Measurements from ENCODE around the gene STX18.
"Not testable (repeated sequence)": the region's sequence is repeated elsewhere in the genome, so short reads cannot be mapped to it uniquely, and the experiment has no call there.

Gene STX18

DNA sequence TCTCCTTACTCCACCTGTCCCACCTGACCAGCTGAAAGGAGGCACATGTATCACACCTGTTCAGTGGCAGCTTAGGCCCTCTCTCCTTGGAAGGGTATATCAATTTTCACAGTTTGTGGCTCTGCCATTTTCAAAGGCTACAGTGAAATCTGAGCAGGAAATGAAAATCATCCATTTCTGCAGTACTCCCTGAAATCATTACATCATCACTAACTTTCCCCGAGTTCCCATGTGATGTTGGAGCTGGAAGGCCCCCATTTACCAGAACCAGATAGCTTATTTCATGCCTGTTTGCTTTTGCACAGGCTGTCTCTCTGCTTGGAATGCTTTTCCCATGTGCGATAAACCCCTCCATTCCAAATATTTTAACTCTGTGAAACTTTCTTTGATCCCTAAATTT is 31.0 kb upstream of the STX18 start:
- TF ChIP-seq, protein P1, sequence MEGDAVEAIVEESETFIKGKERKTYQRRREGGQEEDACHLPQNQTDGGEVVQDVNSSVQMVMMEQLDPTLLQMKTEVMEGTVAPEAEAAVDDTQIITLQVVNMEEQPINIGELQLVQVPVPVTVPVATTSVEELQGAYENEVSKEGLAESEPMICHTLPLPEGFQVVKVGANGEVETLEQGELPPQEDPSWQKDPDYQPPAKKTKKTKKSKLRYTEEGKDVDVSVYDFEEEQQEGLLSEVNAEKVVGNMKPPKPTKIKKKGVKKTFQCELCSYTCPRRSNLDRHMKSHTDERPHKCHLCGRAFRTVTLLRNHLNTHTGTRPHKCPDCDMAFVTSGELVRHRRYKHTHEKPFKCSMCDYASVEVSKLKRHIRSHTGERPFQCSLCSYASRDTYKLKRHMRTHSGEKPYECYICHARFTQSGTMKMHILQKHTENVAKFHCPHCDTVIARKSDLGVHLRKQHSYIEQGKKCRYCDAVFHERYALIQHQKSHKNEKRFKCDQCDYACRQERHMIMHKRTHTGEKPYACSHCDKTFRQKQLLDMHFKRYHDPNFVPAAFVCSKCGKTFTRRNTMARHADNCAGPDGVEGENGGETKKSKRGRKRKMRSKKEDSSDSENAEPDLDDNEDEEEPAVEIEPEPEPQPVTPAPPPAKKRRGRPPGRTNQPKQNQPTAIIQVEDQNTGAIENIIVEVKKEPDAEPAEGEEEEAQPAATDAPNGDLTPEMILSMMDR (IDR thresholded peaks at IDR 0.05; ENCODE audit: extremely low read depth, insufficient read depth, missing control alignments) = no peak
- no peak for DNase-seq (ENCODE audit: low spot score)
- in situ Hi-C loops (cut with MboI; ENCODE audit: low pct_unique_long_range_greater_than_20kb, low sequenced_read_pairs, unreplicated experiment) = no loop called here

DNA sequence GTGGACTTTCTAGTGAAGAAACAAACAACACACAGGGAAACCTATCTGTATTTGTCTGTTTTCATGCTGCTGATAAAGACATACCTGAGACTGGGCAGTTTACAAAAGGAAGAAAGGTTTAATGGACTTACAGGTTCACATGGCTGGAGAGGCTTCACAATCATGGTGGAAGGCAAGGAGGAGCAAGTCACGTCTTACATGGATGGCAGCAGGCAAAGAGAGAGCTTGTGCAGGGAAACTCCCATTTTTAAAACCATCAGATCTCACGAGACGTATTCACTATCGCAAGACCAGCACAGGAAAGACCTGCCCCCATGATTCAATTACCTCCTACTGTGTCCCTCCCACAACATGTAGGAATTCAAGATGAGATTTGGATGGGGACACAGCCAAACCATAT is 28.0 kb upstream of the STX18 start:
- in situ Hi-C loops (cut with MboI; ENCODE audit: low pct_unique_long_range_greater_than_20kb, low sequenced_read_pairs, unreplicated experiment); DNase-seq (ENCODE audit: low spot score): not testable (repeated sequence)

DNA sequence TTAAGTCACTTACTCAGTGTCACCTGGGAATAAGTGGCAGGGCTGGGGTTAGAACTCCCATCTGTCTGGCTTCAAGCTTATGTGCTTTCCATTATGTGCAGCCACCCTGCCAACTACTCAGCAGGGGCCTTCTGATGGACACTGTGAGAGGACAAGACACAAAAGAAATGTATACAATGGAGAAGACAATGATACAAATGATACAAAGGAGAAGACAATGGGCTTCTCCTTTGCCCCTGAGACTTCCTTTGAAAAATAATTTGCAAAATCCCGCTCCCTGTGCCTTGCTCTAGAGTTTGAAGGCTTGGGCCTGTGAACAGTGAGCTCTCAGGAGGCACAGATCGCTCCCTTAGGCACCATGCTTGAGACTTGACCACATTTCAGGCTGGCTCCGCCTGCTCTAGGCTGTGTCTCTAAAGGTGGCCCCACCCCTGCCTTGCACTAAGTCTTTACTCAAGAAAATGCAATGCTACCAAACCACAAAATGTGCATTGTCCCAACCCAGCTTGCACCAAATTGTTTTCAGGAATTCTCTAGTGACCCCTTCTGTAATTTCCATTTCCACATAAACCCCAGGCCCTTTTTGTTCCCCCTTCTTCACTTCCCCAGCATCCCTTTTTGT is 27.1 kb upstream of the STX18 start:
- DNase-seq (ENCODE audit: low spot score) = no peak
- in situ Hi-C loops (cut with MboI; ENCODE audit: low pct_unique_long_range_greater_than_20kb, low sequenced_read_pairs, unreplicated experiment) = no loop called here
- TF ChIP-seq, protein P1 (IDR thresholded peaks at IDR 0.05; ENCODE audit: extremely low read depth, insufficient read depth, missing control alignments) = no peak

DNA sequence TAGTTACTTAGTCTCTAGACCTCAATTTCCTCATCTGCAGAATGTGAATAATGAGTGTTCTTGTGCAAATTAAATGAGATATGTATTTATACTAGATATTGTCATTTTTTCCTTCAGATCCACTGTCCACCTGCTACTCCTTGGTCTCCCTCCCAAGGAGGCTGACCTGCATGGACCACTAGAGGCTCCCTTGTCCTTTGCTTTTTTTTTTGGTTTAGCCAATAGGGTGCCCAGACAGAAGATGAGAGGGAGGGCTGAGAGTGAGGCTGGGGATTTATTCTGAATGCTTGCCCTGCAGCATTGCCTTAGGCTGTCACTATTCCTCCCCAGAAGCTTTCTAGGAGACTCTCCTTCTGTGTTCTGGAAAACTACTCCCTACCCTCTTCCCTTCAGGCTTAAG is 24.5 kb upstream of the STX18 start:
- DNase-seq (ENCODE audit: low spot score); in situ Hi-C loops (cut with MboI; ENCODE audit: low pct_unique_long_range_greater_than_20kb, low sequenced_read_pairs, unreplicated experiment): not testable (repeated sequence)

DNA sequence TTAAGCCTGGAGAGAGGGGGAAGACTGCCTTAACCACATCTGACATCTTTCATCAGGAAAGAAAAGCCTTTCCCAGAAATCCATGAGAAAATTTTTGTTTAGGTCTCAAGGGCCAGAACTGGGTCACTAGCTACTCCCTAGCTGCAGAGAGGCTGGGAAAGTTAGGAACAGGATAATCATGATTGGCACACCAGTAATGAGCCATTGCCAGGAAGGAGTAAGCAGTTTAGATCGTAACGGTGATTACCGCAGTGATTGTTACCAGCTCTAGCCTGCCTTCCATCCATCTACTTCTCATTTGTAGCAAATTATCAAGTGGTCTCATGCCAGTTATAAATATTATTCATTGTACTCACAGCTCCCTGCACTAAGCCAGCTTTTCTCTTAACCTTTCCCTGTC is 22.7 kb upstream of the STX18 start:
- in situ Hi-C loops (cut with MboI; ENCODE audit: low pct_unique_long_range_greater_than_20kb, low sequenced_read_pairs, unreplicated experiment) = no loop called here
- TF ChIP-seq, protein P1 (IDR thresholded peaks at IDR 0.05; ENCODE audit: extremely low read depth, insufficient read depth, missing control alignments) = no peak
- no peak for DNase-seq (ENCODE audit: low spot score)

DNA sequence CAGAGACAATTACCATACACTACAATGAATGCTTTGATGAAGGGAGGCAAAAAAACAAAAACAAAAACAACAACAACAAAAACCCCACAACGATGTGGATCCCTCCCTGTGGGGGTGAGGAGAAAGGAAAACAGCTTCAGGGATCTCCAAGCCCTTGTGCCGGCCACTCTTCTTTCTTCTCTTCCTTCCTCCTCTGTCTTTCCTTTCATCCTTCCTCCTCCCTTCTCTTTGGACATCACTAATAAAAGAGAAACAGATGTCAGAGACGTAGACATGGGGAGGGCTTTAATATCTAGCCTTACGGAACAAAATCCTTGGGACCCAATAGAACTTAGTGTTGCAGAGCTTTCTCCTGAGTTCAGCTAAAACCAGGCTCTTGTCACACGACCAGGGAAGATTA is 18.8 kb upstream of the STX18 start:
- in situ Hi-C loops (cut with MboI; ENCODE audit: low pct_unique_long_range_greater_than_20kb, low sequenced_read_pairs, unreplicated experiment) = no loop called here
- TF ChIP-seq, protein P1 (IDR thresholded peaks at IDR 0.05; ENCODE audit: extremely low read depth, insufficient read depth, missing control alignments) = no peak

DNA sequence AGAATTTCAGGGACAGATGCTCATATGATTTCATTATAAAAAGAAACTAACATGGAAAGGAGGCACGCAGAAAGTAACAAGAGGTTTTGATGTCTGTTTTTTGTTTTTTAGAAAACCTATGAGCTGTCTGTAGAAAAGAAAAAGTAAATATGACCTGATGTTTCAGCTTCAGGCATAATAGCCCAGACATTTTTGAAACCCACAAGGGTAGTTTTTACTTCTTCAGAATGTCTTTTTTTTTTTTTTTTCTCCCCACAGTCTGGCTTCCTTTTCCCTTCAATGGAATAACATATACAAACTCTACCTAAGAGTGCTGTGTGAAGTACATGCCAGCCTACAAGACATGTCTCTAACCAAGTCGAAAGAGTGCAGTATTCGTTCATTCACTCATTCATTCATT is 18.3 kb upstream of the STX18 start:
- in situ Hi-C loops (cut with MboI; ENCODE audit: low pct_unique_long_range_greater_than_20kb, low sequenced_read_pairs, unreplicated experiment) = no loop called here
- no peak for DNase-seq (ENCODE audit: low spot score)
- TF ChIP-seq, protein P1 (IDR thresholded peaks at IDR 0.05; ENCODE audit: extremely low read depth, insufficient read depth, missing control alignments) = no peak

More for the DNA sequence above, 18.8 kb upstream of the STX18 start:
- DNase-seq (ENCODE audit: low spot score) = no peak

DNA sequence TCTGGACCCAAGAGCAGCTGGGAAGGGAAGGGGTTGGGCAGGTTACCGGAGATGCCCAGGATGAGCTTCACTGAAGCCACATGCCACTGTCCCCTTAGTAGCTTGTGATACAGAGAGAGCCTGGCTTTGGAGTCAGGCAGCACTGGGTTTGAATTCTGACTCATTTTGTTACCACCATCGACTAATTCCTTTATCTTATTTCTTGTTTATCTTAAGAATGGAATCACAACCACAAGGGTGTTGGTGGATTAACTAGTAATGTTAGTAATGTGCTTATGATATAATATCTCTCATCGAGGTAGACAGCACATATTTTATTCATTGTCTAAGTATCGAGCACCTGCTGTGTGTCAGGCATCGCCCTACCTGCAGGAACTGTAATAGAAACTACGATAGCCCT is 17.7 kb upstream of the STX18 start:
- in situ Hi-C loops (cut with MboI; ENCODE audit: low pct_unique_long_range_greater_than_20kb, low sequenced_read_pairs, unreplicated experiment) = no loop called here
- TF ChIP-seq, protein P1 (IDR thresholded peaks at IDR 0.05; ENCODE audit: extremely low read depth, insufficient read depth, missing control alignments) = no peak
- no peak for DNase-seq (ENCODE audit: low spot score)

Measured in GM13977 (cell line).